Transverse colon (tissue), 4 donors: ENCODE data around the gene GRPR. TPM values are rescaled to one million over a fixed set of nuclear protein-coding genes. Genes with fewer than 3 reads are reported as not detected.

Source experiments
- DNase-seq: peaks from one replicate; pipeline ENCODE4 v3.0.0-alpha.2; 2019
- H3K27ac ChIP-seq, 4 donors: fragments of 200-600 bp; sonication (generic); 2 replicates each; pipeline ENCODE4 v1.5.1; 2016 to 2018; ENCODE audit warnings: inconsistent platforms in 4 of 4
- H3K27me3 ChIP-seq: fragments of 200-600 bp; sonication (generic); 2 replicates; pipeline ENCODE4 v1.5.1; 2017; ENCODE audit warnings: inconsistent platforms
- H3K36me3 ChIP-seq, 4 donors: fragments of 200-600 bp; sonication (generic); 2 replicates each; pipeline ENCODE4 v1.5.1; 2017 to 2019; ENCODE audit warnings: inconsistent platforms in 4 of 4
- H3K4me1 ChIP-seq, 4 donors: fragments of 200-600 bp; sonication (generic); 2 replicates each; pipeline ENCODE4 v1.5.1; 2017 to 2020; ENCODE audit warnings: inconsistent platforms in 4 of 4
- H3K4me3 ChIP-seq, 4 donors: fragments of 200-600 bp; sonication (generic); 1 replicate in 1 of 4; 2 replicates in 3 of 4; pipeline versions ENCODE4 v1.5.1 to v1.6.1; 2017 to 2019; ENCODE audit warnings: inconsistent platforms in 4 of 4
- H3K9me3 ChIP-seq, 2 donors: fragments of 200-600 bp; sonication (generic); 2 replicates each; pipeline ENCODE4 v1.5.1; 2017 to 2019; ENCODE audit warnings: inconsistent platforms in 2 of 2
- CTCF ChIP-seq, 5 experiments: fragments of 200-600 bp in 3 of 5; fragments of 450-650 bp in 2 of 5; sonication (generic) in 3 of 5; IDR thresholded peaks; 1 replicate in 2 of 5; 2 replicates in 3 of 5; pipeline ENCODE4 v1.5.1; 2016 to 2017; ENCODE audit warnings: antibody characterized with exemption in 5 of 5, inconsistent platforms in 3 of 5, mild to moderate bottlenecking in 2 of 5, moderate library complexity in 1 of 5
- EP300 ChIP-seq: sonication (generic); formaldehyde crosslinking; IDR thresholded peaks from one replicate; pipeline ENCODE4 v1.6.1; 2017; ENCODE audit warnings: antibody characterized with exemption, low read depth
- POLR2A ChIP-seq: fragments of 450-650 bp; IDR thresholded peaks from one replicate; pipeline ENCODE4 v1.6.1; 2016; ENCODE audit warnings: antibody characterized with exemption, mild to moderate bottlenecking, moderate library complexity
- POLR2AphosphoS5 ChIP-seq, 3 donors: sonication (generic); formaldehyde crosslinking; IDR thresholded peaks; one replicate each; pipeline ENCODE4 v1.6.1; 2016; ENCODE audit warnings: antibody characterized with exemption in 3 of 3
- WGBS, 2 donors: methylation state at CpG; one replicate each; pipeline ENCODE4 v1.1.5; 2018; ENCODE audit warnings: low coverage in 1 of 2; 5-methylcytosine and 5-hydroxymethylcytosine counted together
- in situ Hi-C, 4 donors: fragments of 200-750 bp; cut with MboI; loops; one replicate each; pipeline versions ENCODE4 v1.15.0 to v1.15.1; 2017; ENCODE audit warnings: low sequenced_read_pairs in 3 of 4, low pct_ligation_motif_present in 1 of 4, low pct_unique_long_range_greater_than_20kb in 1 of 4
- intact Hi-C: fragments of 100-400 bp; cut with DNase I; formaldehyde crosslinking; loops from one replicate; pipeline ENCODE4 v1.15.1; 2023; ENCODE audit warnings: low total_unique reads
- total RNA-seq, 4 donors: library from RNA; depleted of rRNA; stranded (reverse); fragments of >200 nt; gene quantifications; one replicate each; pipeline ENCODE4 v1.1.0, GENCODE V29; 2016

GRPR gene
- total RNA-seq, 4 donors from 2014 or later = 0.16 to 0.96 TPM; not detected in 2

- Histone ChIP-seq H3K36me3 (no peaks in the 10 kb centered on the region), H3K9me3 (no peaks in the 10 kb centered on the region), H3K4me3 (no peak overlapping the region), H3K27me3 (no peaks in the 10 kb centered on the region), H3K4me1 (no peaks in the 10 kb centered on the region), H3K27ac (no peak overlapping the region)
- in situ Hi-C loops = no loop called here
- WGBS, 2 donors = 50 to 80% methylated on average over 2 of the region's 2 CpGs
- TF ChIP-seq POLR2A (no peak), POLR2AphosphoS5 (IDR thresholded peaks at IDR 0.05) (no peak), EP300 (no peak), CTCF (IDR thresholded peaks at IDR 0.05) (no peak)
- intact Hi-C loops = no loop called here
- no peak for DNase-seq
Observed at GRCh38 chrX:16081357-16081756, 42.0 kb upstream of the GRPR start.

GRCh38 chrX:16082470-16083085 is 40.8 kb upstream of the GRPR start:
- TF ChIP-seq POLR2AphosphoS5 (IDR thresholded peaks at IDR 0.05) = no peak
- TF ChIP-seq CTCF (IDR thresholded peaks at IDR 0.05) = no peak
- no peak for TF ChIP-seq POLR2A
- no peak for TF ChIP-seq EP300
- intact Hi-C loops = no loop called here
- H3K27me3 ChIP-seq = no peaks in the 10 kb centered on the region
- DNase-seq = no peak
- in situ Hi-C loops = no loop called here
- no peaks in the 10 kb centered on the region for H3K9me3 ChIP-seq
- H3K36me3 ChIP-seq = no peaks in the 10 kb centered on the region
- H3K27ac ChIP-seq = no peak overlapping the region
- H3K4me3 ChIP-seq = no peak overlapping the region
- no peaks in the 10 kb centered on the region for H3K4me1 ChIP-seq
- 66 to 82% methylated on average over 2 to 10 of the region's 10 CpGs for WGBS, 2 donors

GRCh38 chrX:16087076-16087475 is 36.3 kb upstream of the GRPR start:
- H3K9me3 ChIP-seq = no peaks in the 10 kb centered on the region
- in situ Hi-C loops = no loop called here
- H3K27ac ChIP-seq = no peak overlapping the region
- no peak for DNase-seq
- no peak overlapping the region for H3K4me3 ChIP-seq
- 13 to 34% methylated on average over 3 of the region's 3 CpGs for WGBS, 2 donors
- intact Hi-C loops = no loop called here
- H3K4me1 ChIP-seq = no peaks in the 10 kb centered on the region
- TF ChIP-seq EP300 (no peak), POLR2AphosphoS5 (IDR thresholded peaks at IDR 0.05) (no peak), POLR2A (no peak), CTCF (IDR thresholded peaks at IDR 0.05) (no peak)
- H3K36me3 ChIP-seq = no peaks in the 10 kb centered on the region
- no peaks in the 10 kb centered on the region for H3K27me3 ChIP-seq

GRCh38 chrX:16089086-16089485 is 34.3 kb upstream of the GRPR start:
- DNase-seq = no peak
- in situ Hi-C loops = no loop called here
- TF ChIP-seq CTCF (IDR thresholded peaks at IDR 0.05) (no peak), POLR2AphosphoS5 (IDR thresholded peaks at IDR 0.05) (no peak), POLR2A (no peak), EP300 (no peak)
- no peaks in the 10 kb centered on the region for H3K36me3 ChIP-seq
- H3K9me3 ChIP-seq = no peaks in the 10 kb centered on the region
- intact Hi-C loops = no loop called here
- no peak overlapping the region for H3K27ac ChIP-seq
- H3K4me1 ChIP-seq = no peaks in the 10 kb centered on the region
- H3K27me3 ChIP-seq = no peaks in the 10 kb centered on the region
- H3K4me3 ChIP-seq = no peak overlapping the region
